HAP-1 (cell line): ENCODE data around the gene PRKAR1B.

ENCODE experiments used
- DNase-seq, 2 experiments: peaks; one replicate each; pipeline ENCODE4 v3.0.0-alpha.2; 2016 to 2020; ENCODE audit warnings: low spot score in 2 of 2
- H3K27me3 ChIP-seq: fragments of 250-450 bp; sonication (Bioruptor Pico); 2 replicates; pipeline ENCODE4 v1.5.1; 2020; ENCODE audit warnings: low read depth, mild to moderate bottlenecking, moderate library complexity
- H3K36me3 ChIP-seq: fragments of 250-450 bp; sonication (Bioruptor Pico); replicated peaks from 2 replicates; pipeline ENCODE4 v1.5.1; 2020; ENCODE audit warnings: mild to moderate bottlenecking
- H3K4me1 ChIP-seq: fragments of 250-450 bp; sonication (Bioruptor Pico); 2 replicates; pipeline ENCODE4 v1.5.1; 2020; ENCODE audit warnings: mild to moderate bottlenecking
- H3K4me3 ChIP-seq: fragments of 250-450 bp; sonication (Bioruptor Pico); 2 replicates; pipeline ENCODE4 v1.5.1; 2020; ENCODE audit warnings: mild to moderate bottlenecking, moderate library complexity
- H3K9me3 ChIP-seq: fragments of 250-450 bp; sonication (Bioruptor Pico); 2 replicates; pipeline ENCODE4 v1.5.1; 2020; ENCODE audit warnings: mild to moderate bottlenecking, moderate library complexity
- in situ Hi-C: fragments of 300-500 bp; cut with MboI; formaldehyde crosslinking; loops from 3 replicates; pipeline ENCODE4 v1.14.3; 2020; ENCODE audit warnings: low sequenced_read_pairs, inconsistent platforms, mixed read lengths

The PRKAR1B gene

DNA sequence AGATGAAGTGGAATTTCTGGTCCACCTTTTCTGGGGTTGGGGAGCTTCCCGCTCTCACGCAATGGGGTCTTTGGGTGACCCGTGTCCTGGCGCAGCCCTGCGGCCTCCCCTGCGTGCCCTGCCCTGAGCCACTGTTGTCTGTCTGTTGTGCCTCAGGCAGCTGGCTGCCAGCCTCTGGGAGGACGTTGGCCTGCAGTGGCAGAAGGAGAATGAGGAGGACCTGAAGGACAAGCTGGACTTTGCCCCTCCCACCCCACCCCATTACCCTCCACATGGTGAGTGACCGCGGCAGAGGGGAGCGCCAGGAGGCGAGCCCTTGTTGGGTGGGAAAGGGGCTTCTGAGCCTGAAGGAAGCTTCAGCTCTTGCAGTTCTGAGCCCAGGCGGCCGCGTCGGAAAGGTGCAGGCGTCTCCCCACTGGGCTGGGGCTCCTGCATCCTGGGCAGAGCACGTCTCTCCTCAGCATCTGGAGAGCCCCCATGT is 14.2 kb upstream of the PRKAR1B start:
- DNase-seq = no peak
- peaks cover 34% of the 10 kb centered on the region for H3K36me3 ChIP-seq
- in situ Hi-C loops = no loop called here
- no peaks in the 10 kb centered on the region for H3K4me1 ChIP-seq
- no peaks in the 10 kb centered on the region for H3K9me3 ChIP-seq
- H3K27me3 ChIP-seq = no peaks in the 10 kb centered on the region
- H3K4me3 ChIP-seq = no peak overlapping the region

DNA sequence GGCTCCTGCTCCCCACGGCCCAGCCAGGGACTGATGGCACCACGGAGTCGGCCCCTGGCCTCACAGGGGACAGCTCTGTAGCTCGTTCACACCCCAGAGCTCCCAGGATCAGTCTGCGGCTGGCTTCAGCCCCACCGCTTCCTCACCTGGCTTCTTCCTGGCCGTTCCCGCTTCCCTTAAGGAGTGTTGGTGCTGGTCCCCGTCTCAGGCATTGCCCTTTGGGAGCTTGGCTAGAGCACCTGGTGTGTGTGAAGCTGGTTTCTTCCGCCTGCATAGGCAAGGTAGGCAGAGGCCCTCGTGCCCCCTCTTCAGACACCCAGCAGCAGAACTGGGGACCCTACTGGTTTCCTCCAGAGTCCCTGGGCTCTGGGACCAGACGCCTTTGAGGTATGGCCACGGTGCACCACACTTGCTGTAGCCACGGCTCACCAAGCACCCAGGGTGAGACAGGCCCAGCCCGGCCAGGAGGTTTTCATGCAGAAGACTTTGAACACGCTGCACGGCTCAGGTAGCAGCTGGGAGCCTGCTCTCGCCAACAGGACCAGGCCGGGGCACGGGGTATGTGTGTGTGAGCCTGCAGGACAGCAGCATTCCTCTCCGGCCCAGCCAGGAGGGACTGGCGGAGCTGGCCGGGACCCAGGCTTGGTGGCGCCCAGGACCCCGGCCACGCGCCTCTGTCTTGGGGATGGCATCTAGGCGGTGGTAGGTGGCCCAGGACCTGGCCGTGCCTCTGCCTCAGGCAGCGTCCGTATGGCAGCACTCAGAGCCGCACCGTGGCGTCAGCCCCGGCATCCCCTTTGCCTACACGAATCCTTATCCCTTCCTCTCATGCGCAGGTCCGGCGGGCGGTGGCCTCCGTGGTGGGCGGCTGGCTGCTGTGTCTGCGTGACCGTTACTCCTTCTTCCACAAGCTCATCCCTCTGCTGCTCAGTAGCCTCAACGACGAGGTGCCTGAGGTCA is 13.2 kb upstream of the PRKAR1B start:
- no peak for DNase-seq
- Histone ChIP-seq H3K36me3 (peaks cover 30% of the 10 kb centered on the region), H3K9me3 (no peaks in the 10 kb centered on the region), H3K4me1 (no peaks in the 10 kb centered on the region), H3K27me3 (no peaks in the 10 kb centered on the region), H3K4me3 (no peak overlapping the region)
- in situ Hi-C loops = no loop called here

DNA sequence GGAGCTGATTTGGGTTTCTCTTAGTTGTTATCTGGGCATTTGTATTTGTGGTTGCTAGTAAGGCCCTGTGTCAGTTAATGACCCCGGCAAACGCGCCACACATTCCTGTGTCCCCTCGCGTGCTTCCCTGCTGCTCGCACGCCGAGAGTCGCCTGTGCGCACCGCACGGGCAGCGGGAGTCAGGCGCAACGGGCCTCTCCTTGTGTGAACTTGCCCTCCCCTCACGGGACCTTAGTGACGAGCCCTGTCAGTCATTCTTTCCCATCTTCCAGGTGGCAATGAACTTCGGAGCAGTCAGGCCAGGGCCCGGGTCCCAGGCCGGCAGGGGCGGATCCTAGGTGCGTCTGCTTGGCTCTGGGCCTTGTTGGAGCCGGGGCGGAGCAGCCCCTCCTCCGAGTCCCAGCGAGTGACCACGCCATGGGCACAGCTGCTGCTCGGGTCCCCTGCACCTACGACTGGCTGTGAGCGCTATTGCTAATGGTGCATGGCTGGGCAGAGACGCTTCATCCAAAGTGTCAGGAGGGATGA is 12.4 kb upstream of the PRKAR1B start:
- in situ Hi-C loops = no loop called here
- DNase-seq = no peak
- peaks cover 24% of the 10 kb centered on the region for H3K36me3 ChIP-seq

DNA sequence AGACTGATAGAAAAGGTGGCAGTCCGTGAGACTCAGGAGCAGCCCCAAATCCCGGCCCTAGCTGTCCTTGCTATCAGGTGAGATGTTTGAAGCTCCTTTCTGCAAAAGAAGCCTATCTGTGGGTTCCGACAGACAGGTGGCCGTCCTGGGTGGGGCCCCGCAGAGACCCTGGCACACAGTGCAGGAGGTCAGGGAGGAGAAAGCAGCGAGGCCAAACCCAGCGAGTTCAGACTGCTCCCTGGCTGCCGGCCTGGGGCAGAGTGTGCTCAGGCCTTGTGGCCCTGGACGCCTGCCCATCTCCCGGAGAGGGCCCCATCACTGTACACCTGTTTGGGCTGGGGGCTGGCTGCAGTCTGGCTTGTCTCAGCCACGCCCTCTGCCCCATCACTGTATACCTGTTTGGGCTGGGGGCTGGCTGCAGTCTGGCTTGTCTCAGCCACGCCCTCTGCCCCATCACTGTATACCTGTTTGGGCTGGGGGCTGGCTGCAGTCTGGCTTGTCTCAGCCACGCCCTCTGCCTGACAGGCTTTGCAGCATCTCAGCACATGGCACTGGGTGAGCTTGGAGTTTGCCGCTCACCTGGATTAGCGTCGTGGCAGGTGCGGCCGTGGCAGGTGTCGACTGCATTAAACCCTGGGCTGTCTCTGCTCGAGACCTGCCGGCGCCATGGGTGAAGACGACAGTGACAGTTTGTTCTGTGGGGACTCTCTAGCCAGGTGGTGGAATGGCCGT is 11.8 kb upstream of the PRKAR1B start:
- no peak overlapping the region for H3K4me3 ChIP-seq
- in situ Hi-C loops = no loop called here
- no peaks in the 10 kb centered on the region for H3K27me3 ChIP-seq
- H3K4me1 ChIP-seq = no peaks in the 10 kb centered on the region
- DNase-seq = no peak
- peaks cover 27% of the 10 kb centered on the region for H3K36me3 ChIP-seq
- peaks cover 5% of the 10 kb centered on the region; the same call in 1 of the 2 replicates for H3K9me3 ChIP-seq

More for the DNA sequence above, 12.4 kb upstream of the PRKAR1B start:
- H3K4me3 ChIP-seq = no peak overlapping the region
- peaks cover 2% of the 10 kb centered on the region; the same call in 1 of the 2 replicates for H3K9me3 ChIP-seq
- no peaks in the 10 kb centered on the region for H3K4me1 ChIP-seq
- H3K27me3 ChIP-seq = no peaks in the 10 kb centered on the region

DNA sequence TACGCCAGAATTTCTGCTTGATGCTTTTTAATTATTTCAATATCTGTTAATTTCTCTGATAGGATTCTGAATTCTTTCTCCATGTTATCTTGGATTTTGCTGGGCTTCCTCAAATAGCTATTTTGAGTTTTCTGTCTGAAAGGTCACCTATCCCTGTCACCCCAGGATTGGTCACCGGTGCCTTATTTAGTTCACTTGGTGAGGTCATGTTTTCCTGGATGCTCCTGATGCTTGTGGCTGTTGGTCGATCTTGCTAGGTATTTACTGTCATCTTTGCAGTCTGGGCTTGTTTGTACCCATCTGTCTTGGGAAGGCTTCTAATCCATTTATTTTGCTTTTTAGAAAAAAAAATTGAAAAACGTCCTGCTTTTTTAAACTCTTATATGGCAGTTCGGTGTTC is 11.2 kb upstream of the PRKAR1B start:
- no peaks in the 10 kb centered on the region for H3K27me3 ChIP-seq
- H3K36me3 ChIP-seq = peaks cover 27% of the 10 kb centered on the region

DNA sequence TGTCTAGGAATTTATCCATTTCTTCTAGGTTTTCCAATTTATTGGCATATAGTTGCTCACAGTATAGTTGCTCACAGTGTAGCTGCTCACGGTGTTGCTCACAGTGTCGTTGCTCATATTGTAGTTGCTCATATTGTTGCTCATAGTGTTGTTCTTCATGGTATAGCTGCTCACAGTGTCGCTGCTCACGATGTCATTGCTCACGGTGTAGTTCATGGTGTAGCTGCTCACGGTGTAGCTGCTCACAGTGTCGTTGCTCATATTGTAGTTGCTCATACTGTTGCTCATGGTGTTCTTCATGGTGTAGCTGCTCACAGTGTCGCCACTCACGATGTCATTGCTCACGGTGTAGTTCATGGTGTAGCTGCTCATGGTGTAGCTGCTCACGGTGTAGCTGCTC is 7.7 kb upstream of the PRKAR1B start:
- no peak for DNase-seq
- in situ Hi-C loops = no loop called here
- Histone ChIP-seq H3K4me3 (no peak overlapping the region), H3K36me3 (peaks cover 42% of the 10 kb centered on the region), H3K27me3 (no peaks in the 10 kb centered on the region), H3K4me1 (no peaks in the 10 kb centered on the region), H3K9me3 (peaks cover 9% of the 10 kb centered on the region; the same call in 1 of the 2 replicates)

More for the DNA sequence above, 11.2 kb upstream of the PRKAR1B start:
- Histone ChIP-seq H3K9me3 (peaks cover 9% of the 10 kb centered on the region; the same call in 1 of the 2 replicates), H3K4me3 (no peak overlapping the region), H3K4me1 (no peaks in the 10 kb centered on the region)
- in situ Hi-C loops = no loop called here
- no peak for DNase-seq

DNA sequence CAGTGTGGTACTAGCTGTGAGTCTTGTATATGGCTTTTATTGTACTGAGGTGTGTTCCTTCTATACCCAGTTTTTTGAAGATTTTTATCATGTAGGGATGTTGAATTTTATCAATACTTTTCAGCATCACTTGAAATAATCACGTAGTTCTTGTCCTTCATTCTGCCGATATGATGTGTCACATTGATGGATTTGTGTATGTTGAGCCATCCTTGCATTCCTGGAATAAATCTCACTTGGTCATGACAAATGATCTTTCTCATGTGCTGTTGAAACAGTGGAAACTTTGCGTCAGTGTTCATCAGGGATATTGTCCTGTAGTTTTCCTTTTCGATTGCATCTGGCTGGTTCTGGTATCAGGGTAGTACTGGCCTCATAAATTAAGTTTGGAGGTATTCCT is 7.1 kb upstream of the PRKAR1B start:
- in situ Hi-C loops = no loop called here
- Histone ChIP-seq H3K36me3 (peaks cover 46% of the 10 kb centered on the region), H3K9me3 (peaks cover 9% of the 10 kb centered on the region; the same call in 1 of the 2 replicates), H3K4me1 (no peaks in the 10 kb centered on the region), H3K4me3 (no peak overlapping the region), H3K27me3 (no peaks in the 10 kb centered on the region)
- no peak for DNase-seq

DNA sequence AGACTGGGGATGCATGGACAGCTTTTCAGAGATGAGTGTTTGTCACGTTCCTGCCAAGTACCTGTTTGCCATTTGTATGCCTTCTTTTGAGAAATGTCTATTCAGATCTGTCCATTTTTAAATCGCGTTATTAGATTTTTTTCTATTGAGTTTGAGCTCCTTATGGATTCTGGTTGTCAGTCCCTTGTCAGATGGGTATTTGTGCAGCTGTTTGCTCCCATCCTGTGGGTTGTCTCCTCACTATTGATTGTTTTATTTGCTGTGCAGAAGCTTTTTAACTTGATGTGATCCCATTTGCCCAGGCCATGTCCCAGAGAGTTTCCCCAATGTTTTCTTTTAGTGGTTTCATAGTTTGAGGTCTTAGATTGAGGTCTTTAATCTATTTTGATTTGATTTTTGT is 5.5 kb upstream of the PRKAR1B start:
- H3K4me3 ChIP-seq = no peak overlapping the region

DNA sequence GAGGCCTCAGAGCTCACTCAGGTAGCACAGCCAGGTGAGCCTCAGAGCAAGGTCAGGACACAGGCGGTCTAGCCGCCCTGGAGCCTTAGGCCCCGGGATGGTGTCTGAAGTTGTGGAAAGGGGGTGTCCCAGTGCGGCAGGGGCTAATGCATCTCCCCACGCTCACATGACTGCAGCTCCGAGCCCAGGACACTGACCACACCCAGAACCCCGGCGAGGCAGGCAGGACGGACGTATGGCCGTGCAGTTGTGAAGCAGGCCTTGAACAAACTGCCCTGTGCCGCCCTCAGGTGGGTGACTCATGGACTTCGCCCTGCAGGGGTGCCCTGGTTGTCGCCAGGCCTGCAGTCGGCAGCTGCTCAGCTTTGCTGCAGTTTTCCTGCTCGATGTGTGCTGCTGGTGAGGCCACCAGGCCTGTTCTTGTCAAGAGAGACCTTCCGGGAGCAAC is 5.0 kb upstream of the PRKAR1B start:
- Histone ChIP-seq H3K4me1 (no peaks in the 10 kb centered on the region; the same call in 1 of the 2 replicates), H3K4me3 (no peak overlapping the region), H3K27me3 (no peaks in the 10 kb centered on the region), H3K9me3 (peaks cover 9% of the 10 kb centered on the region; the same call in 1 of the 2 replicates), H3K36me3 (peaks cover 42% of the 10 kb centered on the region)
- DNase-seq = peak in 1 of 2 experiments; percentile 24
- in situ Hi-C loops = no loop called here

More for the DNA sequence above, 5.5 kb upstream of the PRKAR1B start:
- Histone ChIP-seq H3K36me3 (peaks cover 42% of the 10 kb centered on the region), H3K9me3 (peaks cover 9% of the 10 kb centered on the region; the same call in 1 of the 2 replicates), H3K4me1 (no peaks in the 10 kb centered on the region; the same call in 1 of the 2 replicates), H3K27me3 (no peaks in the 10 kb centered on the region)
- no peak for DNase-seq
- in situ Hi-C loops = no loop called here

DNA sequence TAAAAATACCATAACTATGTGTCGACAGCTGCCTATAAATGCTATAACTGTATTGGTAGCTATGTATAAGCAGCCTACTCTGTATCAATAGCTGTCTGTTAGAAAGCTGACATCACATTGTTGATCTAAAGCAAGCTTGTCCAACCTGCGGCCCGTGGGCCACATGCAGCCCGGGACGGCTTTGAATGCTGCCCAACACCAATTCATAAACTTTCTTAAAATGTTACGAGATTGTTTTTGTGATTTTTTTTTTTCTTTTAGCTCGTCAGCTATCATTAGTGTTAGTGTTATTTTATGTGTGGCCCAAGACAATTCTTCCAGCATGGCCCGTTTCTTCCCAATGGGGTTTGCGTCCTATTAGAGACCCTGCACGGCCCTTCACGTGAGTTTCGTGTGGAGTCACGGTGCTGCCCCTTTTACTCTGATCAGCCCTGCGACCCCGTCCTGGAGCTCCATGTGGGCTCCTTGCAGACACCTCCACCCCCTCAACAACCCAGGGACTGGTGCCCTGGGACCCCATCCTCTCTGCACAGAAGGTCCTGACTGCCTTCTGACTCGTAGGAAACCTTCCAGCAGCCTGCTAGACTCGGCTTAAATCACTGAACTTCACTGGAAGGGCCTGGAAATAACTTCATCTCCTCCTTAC is 4.5 kb upstream of the PRKAR1B start:
- in situ Hi-C loops = no loop called here
- H3K4me3 ChIP-seq = no peak overlapping the region
- no peak for DNase-seq
- peaks cover 9% of the 10 kb centered on the region; the same call in 1 of the 2 replicates for H3K9me3 ChIP-seq
- H3K4me1 ChIP-seq = no peaks in the 10 kb centered on the region; the same call in 1 of the 2 replicates
- peaks cover 42% of the 10 kb centered on the region for H3K36me3 ChIP-seq
- no peaks in the 10 kb centered on the region for H3K27me3 ChIP-seq

DNA sequence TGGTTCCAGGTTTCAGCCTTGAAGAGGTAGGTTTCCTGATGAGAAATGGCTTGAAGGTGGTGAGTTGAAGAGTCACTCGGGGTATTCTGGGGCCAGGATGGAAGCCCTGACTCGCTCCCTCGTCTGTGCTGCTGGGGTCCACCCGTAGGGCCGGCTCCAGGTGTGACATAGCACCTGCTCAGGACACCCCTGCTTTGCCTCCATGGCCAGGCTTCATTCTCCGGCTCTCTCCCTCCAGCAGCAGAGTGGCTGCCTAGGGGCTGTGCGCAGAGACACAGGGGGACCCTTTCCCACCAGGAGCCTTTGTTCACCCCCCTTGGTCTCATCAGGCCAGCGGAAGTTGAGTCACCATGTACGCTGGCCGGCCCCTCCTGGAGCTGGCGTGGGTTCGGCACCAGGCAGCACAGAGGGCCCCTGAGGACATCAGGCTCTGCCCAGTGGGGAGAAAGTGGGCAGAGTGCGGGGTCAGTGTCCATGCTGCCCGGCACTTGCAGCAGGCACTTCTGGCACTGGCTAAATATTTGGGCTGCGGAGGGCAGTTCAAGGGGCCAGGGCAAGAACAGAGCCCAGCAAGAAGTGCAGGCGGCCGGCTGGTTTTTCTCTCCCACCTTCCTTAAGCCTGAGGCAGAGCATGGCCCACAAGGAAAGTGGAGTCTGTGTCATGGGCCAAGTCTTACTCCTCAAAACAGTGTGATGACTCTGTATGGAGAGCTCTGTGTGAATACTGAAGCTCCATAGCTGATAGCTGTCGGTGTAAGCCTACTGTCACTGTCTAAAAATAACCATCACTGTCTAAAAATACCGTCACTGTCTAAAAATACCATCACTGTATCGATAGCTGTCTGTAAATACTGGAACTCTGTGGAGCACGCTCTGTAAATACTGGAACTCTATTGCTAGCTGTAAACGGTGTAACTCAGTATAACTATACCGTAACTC is 3.7 kb upstream of the PRKAR1B start:
- H3K4me1 ChIP-seq = no peaks in the 10 kb centered on the region; the same call in 1 of the 2 replicates
- in situ Hi-C loops = no loop called here
- no peak overlapping the region for H3K4me3 ChIP-seq
- peaks cover 42% of the 10 kb centered on the region for H3K36me3 ChIP-seq
- DNase-seq = no peak
- H3K27me3 ChIP-seq = no peaks in the 10 kb centered on the region
- peaks cover 9% of the 10 kb centered on the region; the same call in 1 of the 2 replicates for H3K9me3 ChIP-seq
